ENCODE results near the gene KSR1. TPM values are rescaled to one million over a fixed set of nuclear protein-coding genes. Genes with fewer than 3 reads are reported as not detected.

KSR1 gene
- total RNA-seq, 1 experiment from 2014 or later = 41.7 TPM

- H3K4me3 ChIP-seq (ENCODE audit: low read depth, low read length, poor library complexity, severe bottlenecking) = no peak overlapping the region
- H3K36me3 ChIP-seq (ENCODE audit: insufficient read depth, low read length, poor library complexity, severe bottlenecking) = peaks cover 13% of the 10 kb centered on the region
- no peak overlapping the region for H3K27ac ChIP-seq (ENCODE audit: low read depth, low read length, poor library complexity, severe bottlenecking)
- DNase-seq (ENCODE audit: low spot score) = no peak
- H3K27me3 ChIP-seq (replicated peaks; ENCODE audit: insufficient read depth, low read depth, low read length, poor library complexity) = no peaks in the 10 kb centered on the region
- BruUV-seq (replicated peaks) = no TSS peak
- ChIA-PET POLR2A (ENCODE audit: low non-redundant PET) (no interaction called here), CTCF (no interaction called here)
- H3K4me1 ChIP-seq (ENCODE audit: insufficient read depth, low read length, poor library complexity, severe bottlenecking) = no peaks in the 10 kb centered on the region
- TF ChIP-seq EZH2 (IDR thresholded peaks at IDR 0.05; ENCODE audit: borderline replicate concordance, low read depth, low read length, poor library complexity, severe bottlenecking) = no peak
- no peak for TF ChIP-seq CTCF (conservative IDR thresholded peaks at IDR 0.05; ENCODE audit: low read depth, low read length)
- intact Hi-C loops (cut with micrococcal nuclease; ENCODE audit: unreplicated experiment) = no loop called here
- H3K9me3 ChIP-seq (ENCODE audit: low read depth, low read length, poor library complexity, severe bottlenecking) = no peaks in the 10 kb centered on the region
Measured at GRCh38 chr17:27616414-27616813, 160.2 kb downstream of the KSR1 start.

GRCh38 chr17:27618417-27618816 is 162.2 kb downstream of the KSR1 start:
- intact Hi-C loops (cut with micrococcal nuclease; ENCODE audit: unreplicated experiment) = no loop called here
- no TSS peak for BruUV-seq (replicated peaks)
- Histone ChIP-seq H3K4me3 (ENCODE audit: low read depth, low read length, poor library complexity, severe bottlenecking) (no peak overlapping the region), H3K36me3 (ENCODE audit: insufficient read depth, low read length, poor library complexity, severe bottlenecking) (peaks cover 22% of the 10 kb centered on the region), H3K27me3 (replicated peaks; ENCODE audit: insufficient read depth, low read depth, low read length, poor library complexity) (no peaks in the 10 kb centered on the region), H3K4me1 (ENCODE audit: insufficient read depth, low read length, poor library complexity, severe bottlenecking) (no peaks in the 10 kb centered on the region), H3K27ac (ENCODE audit: low read depth, low read length, poor library complexity, severe bottlenecking) (no peak overlapping the region), H3K9me3 (ENCODE audit: low read depth, low read length, poor library complexity, severe bottlenecking) (no peaks in the 10 kb centered on the region)
- DNase-seq (ENCODE audit: low spot score) = no peak
- TF ChIP-seq EZH2 (IDR thresholded peaks at IDR 0.05; ENCODE audit: borderline replicate concordance, low read depth, low read length, poor library complexity, severe bottlenecking) (no peak), CTCF (conservative IDR thresholded peaks at IDR 0.05; ENCODE audit: low read depth, low read length) (no peak)
- CTCF ChIA-PET = no interaction called here
- POLR2A ChIA-PET (ENCODE audit: low non-redundant PET) = no interaction called here

DNA sequence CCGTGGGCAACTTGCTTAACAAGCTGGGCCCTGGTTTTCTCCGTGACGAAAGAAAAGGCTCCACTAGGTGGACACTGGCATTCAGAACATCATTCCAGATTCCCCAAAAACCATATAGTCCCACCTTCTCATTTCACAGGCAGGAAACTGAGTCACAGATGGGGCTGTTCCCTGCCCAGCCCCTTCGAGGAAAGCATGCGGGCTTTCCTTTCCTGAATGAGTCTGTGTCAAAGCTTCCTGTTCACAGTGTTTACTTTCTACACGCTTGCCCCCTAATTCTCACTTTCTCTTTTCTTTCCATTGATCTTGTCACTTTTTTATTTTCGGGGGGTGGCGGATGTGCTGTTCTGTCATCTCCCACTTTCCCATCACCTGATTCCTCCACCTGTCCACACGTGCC is 164.5 kb downstream of the KSR1 start:
- no peak for DNase-seq (ENCODE audit: low spot score)
- H3K27me3 ChIP-seq (replicated peaks; ENCODE audit: insufficient read depth, low read depth, low read length, poor library complexity) = no peaks in the 10 kb centered on the region
- POLR2A ChIA-PET (ENCODE audit: low non-redundant PET) = no interaction called here
- TF ChIP-seq CTCF (conservative IDR thresholded peaks at IDR 0.05; ENCODE audit: low read depth, low read length) (no peak), EZH2 (IDR thresholded peaks at IDR 0.05; ENCODE audit: borderline replicate concordance, low read depth, low read length, poor library complexity, severe bottlenecking) (no peak)
- no peaks in the 10 kb centered on the region for H3K9me3 ChIP-seq (ENCODE audit: low read depth, low read length, poor library complexity, severe bottlenecking)
- no peak overlapping the region for H3K4me3 ChIP-seq (ENCODE audit: low read depth, low read length, poor library complexity, severe bottlenecking)
- no peaks in the 10 kb centered on the region for H3K4me1 ChIP-seq (ENCODE audit: insufficient read depth, low read length, poor library complexity, severe bottlenecking)
- H3K27ac ChIP-seq (ENCODE audit: low read depth, low read length, poor library complexity, severe bottlenecking) = no peak overlapping the region
- CTCF ChIA-PET = no interaction called here
- intact Hi-C loops (cut with micrococcal nuclease; ENCODE audit: unreplicated experiment) = no loop called here
- no TSS peak for BruUV-seq (replicated peaks)
- peaks cover 25% of the 10 kb centered on the region for H3K36me3 ChIP-seq (ENCODE audit: insufficient read depth, low read length, poor library complexity, severe bottlenecking)
